ENCODE measurements around the gene CREBL2.

CREBL2 gene

GRCh38 chr12:12681061-12681765 lies 69.5 kb downstream of the CREBL2 start:
- no peak for DNase-seq (ENCODE audit: low read depth in 2 of 2)

GRCh38 chr12:12682284-12682683 lies 70.6 kb downstream of the CREBL2 start:
- no peak for DNase-seq (ENCODE audit: low read depth in 2 of 2)

DNA sequence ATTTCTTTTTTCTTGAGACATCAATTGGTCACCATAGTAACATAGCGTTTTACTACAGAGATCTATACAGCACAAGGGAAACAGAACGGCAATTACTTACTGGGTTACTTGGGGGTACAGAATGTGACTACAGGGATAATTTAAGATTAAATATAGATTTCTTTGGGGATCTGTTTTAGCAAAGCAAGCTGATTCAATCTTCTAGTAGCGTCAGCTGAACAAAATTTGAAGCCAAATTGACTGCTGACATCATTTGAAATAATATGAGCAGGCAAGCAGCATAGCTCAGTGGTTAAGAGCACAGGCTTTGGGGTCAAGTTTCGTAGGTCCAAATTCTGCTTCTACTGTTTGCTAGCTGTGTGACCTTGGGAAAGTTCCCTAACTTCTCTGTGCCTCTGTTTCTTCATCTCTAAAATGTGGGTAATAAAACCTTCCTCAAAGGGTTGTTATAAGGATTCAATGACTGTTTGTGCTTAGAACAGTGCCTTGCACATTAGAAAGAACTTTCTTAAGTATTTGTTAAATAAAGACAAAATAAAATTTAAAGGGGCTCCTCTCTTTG lies 71.5 kb downstream of the CREBL2 start:
- DNase-seq (ENCODE audit: low read depth in 2 of 2) = no peak

GRCh38 chr12:12683725-12684124 lies 72.0 kb downstream of the CREBL2 start:
- DNase-seq (ENCODE audit: low read depth in 2 of 2) = no peak

- DNase-seq (ENCODE audit: low read depth in 2 of 2) = no peak
These were observed 72.9 kb downstream of the CREBL2 start for GRCh38 chr12:12684375-12685106.

DNA sequence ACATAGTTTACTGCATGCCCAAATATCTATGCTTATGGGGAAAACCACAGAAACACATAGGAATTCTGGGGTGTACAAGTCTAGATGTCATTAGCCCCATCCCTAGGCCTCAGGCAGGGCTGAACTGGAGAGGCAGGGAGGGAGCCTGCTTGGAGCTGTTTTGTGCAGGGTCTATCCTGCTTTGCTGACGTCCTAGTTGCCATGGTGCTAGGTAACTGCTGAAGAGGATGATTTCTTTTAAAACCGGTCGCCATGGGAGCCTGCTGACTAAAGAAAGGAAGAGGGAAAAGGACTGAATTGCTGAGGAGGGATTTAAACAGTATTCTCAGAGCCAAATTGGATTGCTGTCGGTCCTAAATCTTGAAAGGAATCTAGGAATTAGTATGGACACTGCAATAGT lies 73.6 kb downstream of the CREBL2 start:
- DNase-seq (ENCODE audit: low read depth in 2 of 2) = no peak

DNA sequence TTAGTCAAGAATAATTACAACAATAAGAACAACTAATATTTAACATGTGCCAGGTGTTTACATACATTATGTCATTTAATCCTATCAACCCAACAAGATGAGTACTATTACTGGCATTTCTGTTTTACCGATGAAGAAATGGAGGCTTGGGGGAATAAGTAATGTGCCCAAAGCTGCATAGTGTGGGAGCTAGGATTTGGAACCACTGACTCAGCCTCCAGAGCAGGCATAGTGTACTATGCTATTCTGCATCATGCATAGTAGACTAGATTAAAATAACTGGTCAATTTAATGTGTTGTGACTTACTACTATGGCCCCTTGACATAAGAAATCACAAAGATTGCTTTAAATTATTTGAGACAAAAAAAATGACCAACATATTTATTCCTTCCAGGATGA lies 74.8 kb downstream of the CREBL2 start:
- no peak for DNase-seq (ENCODE audit: low read depth in 2 of 2)

DNA sequence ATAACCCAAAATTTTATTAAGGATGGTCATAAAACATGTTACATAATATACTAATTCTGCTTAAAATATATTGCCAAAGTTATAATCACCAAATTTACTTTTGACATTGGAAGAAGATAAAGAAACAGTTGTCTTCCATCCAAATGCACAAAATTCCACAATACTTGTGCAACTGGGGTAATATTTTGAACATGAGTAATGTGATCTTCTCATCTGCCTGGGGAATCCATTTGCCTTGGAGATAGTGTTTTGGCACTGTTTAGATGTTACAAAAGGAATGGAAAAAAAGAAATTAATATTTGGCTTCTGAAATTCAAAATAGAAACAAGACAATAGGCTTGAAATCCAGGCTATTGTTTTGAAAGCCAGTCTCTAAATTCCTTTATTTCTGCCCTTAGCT lies 75.2 kb downstream of the CREBL2 start:
- no peak for DNase-seq (ENCODE audit: low read depth in 2 of 2)

GRCh38 chr12:12689647-12690300 lies 78.1 kb downstream of the CREBL2 start:
- DNase-seq (ENCODE audit: low read depth in 2 of 2) = no peak

DNA sequence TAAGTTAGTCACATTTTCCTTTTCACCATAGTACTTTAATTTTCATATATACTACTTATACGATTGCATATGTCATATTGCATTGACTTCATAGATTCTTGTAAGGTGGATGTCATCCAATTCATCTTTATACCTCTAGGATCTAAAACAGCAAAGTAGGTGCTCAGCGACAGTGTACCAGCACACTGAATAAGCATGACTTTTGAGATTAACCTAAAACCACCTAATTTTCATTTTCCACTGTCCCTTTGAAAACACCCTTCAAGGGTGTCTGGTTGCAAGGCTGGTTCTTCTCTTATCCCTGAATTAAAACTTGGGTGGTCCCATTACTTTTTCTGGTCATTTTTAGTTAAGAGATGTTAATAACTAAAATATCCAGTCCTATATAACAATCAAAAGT lies 79.9 kb downstream of the CREBL2 start:
- no peak for DNase-seq (ENCODE audit: low read depth in 2 of 2)

- DNase-seq (ENCODE audit: low read depth in 2 of 2) = no peak
These were observed 81.5 kb downstream of the CREBL2 start for GRCh38 chr12:12693111-12693671.
